ENCODE measurements around the gene PRSS12. TPM values are rescaled to one million over a fixed set of nuclear protein-coding genes. Genes with fewer than 3 reads are reported as not detected.

Gene PRSS12
- total RNA-seq, 1 experiment from 2014 or later = 13.8 TPM

DNA sequence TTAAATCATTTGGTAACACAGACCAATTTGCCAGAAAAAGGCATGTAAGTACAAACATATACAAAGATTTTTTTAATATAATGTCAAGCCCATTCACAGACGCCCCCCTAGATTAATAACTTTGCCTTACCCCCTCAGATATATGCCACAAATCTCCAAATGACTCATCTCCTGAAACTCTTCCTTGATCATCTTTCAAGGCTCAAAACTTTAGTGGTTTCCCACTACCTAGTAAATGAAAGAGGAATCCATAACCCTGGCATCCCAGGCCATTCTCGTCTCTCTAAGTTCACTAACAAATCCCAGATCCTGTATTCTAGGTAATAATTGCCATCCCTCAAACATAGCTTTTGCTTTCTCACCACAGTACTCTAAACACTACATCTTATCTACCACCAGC, 61.9 kb downstream of the PRSS12 start:
- H3K4me3 ChIP-seq (replicated peaks in 1 of 2; ENCODE audit: low read depth in 1 of 2, low read length in 2 of 2) = no peak overlapping the region
- H2AFZ ChIP-seq (ENCODE audit: low read depth, low read length, poor library complexity, severe bottlenecking) = no peak overlapping the region
- H3K27me3 ChIP-seq (ENCODE audit: insufficient read depth, low read length) = no peaks in the 10 kb centered on the region
- no peak for ATAC-seq
- no TSS peak for BruUV-seq (replicated peaks)
- no peak overlapping the region for H3K4me2 ChIP-seq (ENCODE audit: low read length)
- RAD21 ChIA-PET (ENCODE audit: low non-redundant PET in 1 of 2, low total read pairs in 2 of 2, uncharacterized antibody in 2 of 2, unreplicated experiment in 2 of 2) = no interaction called here
- POLR2A ChIA-PET = no interaction called here
- H3K9me2 ChIP-seq (ENCODE audit: insufficient read depth) = no peaks in the 10 kb centered on the region
- TF ChIP-seq FOSL1 (IDR thresholded peaks at IDR 0.05; ENCODE audit: low read depth) (no peak), CEBPB (IDR thresholded peaks at IDR 0.05; ENCODE audit: low read depth) (no peak), ZNF274 (IDR thresholded peaks at IDR 0.05; ENCODE audit: low read depth, low read length) (no peak), CBX3 (IDR thresholded peaks at IDR 0.05; ENCODE audit: low read depth) (no peak)
- TF ChIP-seq, protein P1, sequence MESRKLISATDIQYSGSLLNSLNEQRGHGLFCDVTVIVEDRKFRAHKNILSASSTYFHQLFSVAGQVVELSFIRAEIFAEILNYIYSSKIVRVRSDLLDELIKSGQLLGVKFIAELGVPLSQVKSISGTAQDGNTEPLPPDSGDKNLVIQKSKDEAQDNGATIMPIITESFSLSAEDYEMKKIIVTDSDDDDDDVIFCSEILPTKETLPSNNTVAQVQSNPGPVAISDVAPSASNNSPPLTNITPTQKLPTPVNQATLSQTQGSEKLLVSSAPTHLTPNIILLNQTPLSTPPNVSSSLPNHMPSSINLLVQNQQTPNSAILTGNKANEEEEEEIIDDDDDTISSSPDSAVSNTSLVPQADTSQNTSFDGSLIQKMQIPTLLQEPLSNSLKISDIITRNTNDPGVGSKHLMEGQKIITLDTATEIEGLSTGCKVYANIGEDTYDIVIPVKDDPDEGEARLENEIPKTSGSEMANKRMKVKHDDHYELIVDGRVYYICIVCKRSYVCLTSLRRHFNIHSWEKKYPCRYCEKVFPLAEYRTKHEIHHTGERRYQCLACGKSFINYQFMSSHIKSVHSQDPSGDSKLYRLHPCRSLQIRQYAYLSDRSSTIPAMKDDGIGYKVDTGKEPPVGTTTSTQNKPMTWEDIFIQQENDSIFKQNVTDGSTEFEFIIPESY (IDR thresholded peaks at IDR 0.05; ENCODE audit: extremely low read depth, insufficient replicate concordance, low read length) = no peak
- H3K9ac ChIP-seq (ENCODE audit: low read length) = no peak overlapping the region
- intact Hi-C loops (cut with micrococcal nuclease) = no loop called here
- no peak for DNase-seq (ENCODE audit: low read depth, low spot score)
- no peak overlapping the region for H3K27ac ChIP-seq (ENCODE audit: low read depth, low read length)
- no peaks in the 10 kb centered on the region for H3K36me3 ChIP-seq (ENCODE audit: control insufficient read depth in 1 of 2, insufficient read depth in 2 of 2, low read length in 2 of 2)
- no peaks in the 10 kb centered on the region for H4K20me1 ChIP-seq (ENCODE audit: insufficient read depth)
- H3K9me3 ChIP-seq (ENCODE audit: control insufficient read depth in 1 of 2, insufficient read depth in 1 of 2, low read depth in 1 of 2, low read length in 2 of 2) = no peaks in the 10 kb centered on the region
- CTCF ChIA-PET = no interaction called here
- no peaks in the 10 kb centered on the region for H3K79me2 ChIP-seq (ENCODE audit: insufficient read depth, low read length)
- H3K4me1 ChIP-seq (ENCODE audit: control insufficient read depth in 1 of 2, insufficient read depth in 2 of 2, low read length in 2 of 2) = no peaks in the 10 kb centered on the region

DNA sequence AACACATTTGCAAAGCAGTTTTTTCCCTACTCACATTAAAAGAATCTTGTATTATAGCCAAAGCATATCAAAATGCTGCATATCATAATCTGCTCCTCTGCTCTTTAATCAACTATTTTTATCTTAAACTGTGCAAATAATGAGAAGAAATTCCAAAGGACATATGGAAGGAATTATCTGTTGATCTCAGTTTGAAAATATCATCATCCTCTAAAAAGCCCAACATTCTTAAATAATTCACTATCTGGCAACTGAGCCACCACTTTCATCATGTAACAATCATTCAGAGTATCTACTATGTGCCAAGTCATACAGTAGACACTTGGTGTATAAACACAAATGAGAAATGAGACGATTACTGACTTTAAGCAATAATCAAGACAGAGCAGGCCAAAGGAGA, 63.0 kb downstream of the PRSS12 start:
- DNase-seq (ENCODE audit: low read depth, low spot score) (no peak), ATAC-seq (no peak)
- no peaks in the 10 kb centered on the region for H3K36me3 ChIP-seq (ENCODE audit: control insufficient read depth in 1 of 2, insufficient read depth in 2 of 2, low read length in 2 of 2)
- H3K9me2 ChIP-seq (ENCODE audit: insufficient read depth) = no peaks in the 10 kb centered on the region
- ChIA-PET CTCF (no interaction called here), RAD21 (ENCODE audit: low non-redundant PET in 1 of 2, low total read pairs in 2 of 2, uncharacterized antibody in 2 of 2, unreplicated experiment in 2 of 2) (no interaction called here), POLR2A (no interaction called here)
- intact Hi-C loops (cut with micrococcal nuclease) = no loop called here
- no peak overlapping the region for H3K4me3 ChIP-seq (replicated peaks in 1 of 2; ENCODE audit: low read depth in 1 of 2, low read length in 2 of 2)
- no peak overlapping the region for H2AFZ ChIP-seq (ENCODE audit: low read depth, low read length, poor library complexity, severe bottlenecking)
- H3K4me1 ChIP-seq (ENCODE audit: control insufficient read depth in 1 of 2, insufficient read depth in 2 of 2, low read length in 2 of 2) = no peaks in the 10 kb centered on the region
- H3K9me3 ChIP-seq (ENCODE audit: control insufficient read depth in 1 of 2, insufficient read depth in 1 of 2, low read depth in 1 of 2, low read length in 2 of 2) = no peaks in the 10 kb centered on the region
- H4K20me1 ChIP-seq (ENCODE audit: insufficient read depth) = no peaks in the 10 kb centered on the region
- H3K79me2 ChIP-seq (ENCODE audit: insufficient read depth, low read length) = no peaks in the 10 kb centered on the region
- BruUV-seq (replicated peaks) = no TSS peak
- no peak overlapping the region for H3K4me2 ChIP-seq (ENCODE audit: low read length)
- H3K27me3 ChIP-seq (ENCODE audit: insufficient read depth, low read length) = no peaks in the 10 kb centered on the region
- no peak overlapping the region for H3K27ac ChIP-seq (ENCODE audit: low read depth, low read length)
- no peak for TF ChIP-seq RAD21 (IDR thresholded peaks at IDR 0.05; ENCODE audit: low read depth)
- TF ChIP-seq, protein P2, sequence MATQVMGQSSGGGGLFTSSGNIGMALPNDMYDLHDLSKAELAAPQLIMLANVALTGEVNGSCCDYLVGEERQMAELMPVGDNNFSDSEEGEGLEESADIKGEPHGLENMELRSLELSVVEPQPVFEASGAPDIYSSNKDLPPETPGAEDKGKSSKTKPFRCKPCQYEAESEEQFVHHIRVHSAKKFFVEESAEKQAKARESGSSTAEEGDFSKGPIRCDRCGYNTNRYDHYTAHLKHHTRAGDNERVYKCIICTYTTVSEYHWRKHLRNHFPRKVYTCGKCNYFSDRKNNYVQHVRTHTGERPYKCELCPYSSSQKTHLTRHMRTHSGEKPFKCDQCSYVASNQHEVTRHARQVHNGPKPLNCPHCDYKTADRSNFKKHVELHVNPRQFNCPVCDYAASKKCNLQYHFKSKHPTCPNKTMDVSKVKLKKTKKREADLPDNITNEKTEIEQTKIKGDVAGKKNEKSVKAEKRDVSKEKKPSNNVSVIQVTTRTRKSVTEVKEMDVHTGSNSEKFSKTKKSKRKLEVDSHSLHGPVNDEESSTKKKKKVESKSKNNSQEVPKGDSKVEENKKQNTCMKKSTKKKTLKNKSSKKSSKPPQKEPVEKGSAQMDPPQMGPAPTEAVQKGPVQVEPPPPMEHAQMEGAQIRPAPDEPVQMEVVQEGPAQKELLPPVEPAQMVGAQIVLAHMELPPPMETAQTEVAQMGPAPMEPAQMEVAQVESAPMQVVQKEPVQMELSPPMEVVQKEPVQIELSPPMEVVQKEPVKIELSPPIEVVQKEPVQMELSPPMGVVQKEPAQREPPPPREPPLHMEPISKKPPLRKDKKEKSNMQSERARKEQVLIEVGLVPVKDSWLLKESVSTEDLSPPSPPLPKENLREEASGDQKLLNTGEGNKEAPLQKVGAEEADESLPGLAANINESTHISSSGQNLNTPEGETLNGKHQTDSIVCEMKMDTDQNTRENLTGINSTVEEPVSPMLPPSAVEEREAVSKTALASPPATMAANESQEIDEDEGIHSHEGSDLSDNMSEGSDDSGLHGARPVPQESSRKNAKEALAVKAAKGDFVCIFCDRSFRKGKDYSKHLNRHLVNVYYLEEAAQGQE (IDR thresholded peaks at IDR 0.05; ENCODE audit: low read depth) = no peak
- TF ChIP-seq EZH2phosphoT487 (IDR thresholded peaks at IDR 0.05; ENCODE audit: borderline replicate concordance) = no peak
- TF ChIP-seq SP1 (IDR thresholded peaks at IDR 0.05; ENCODE audit: low read depth) = no peak
- TF ChIP-seq YY1 (IDR thresholded peaks at IDR 0.05; ENCODE audit: extremely low read depth, insufficient replicate concordance, low read depth, low read length) = no peak
- TF ChIP-seq ZNF274 (IDR thresholded peaks at IDR 0.05; ENCODE audit: low read depth, low read length) = no peak
- TF ChIP-seq, protein P3, sequence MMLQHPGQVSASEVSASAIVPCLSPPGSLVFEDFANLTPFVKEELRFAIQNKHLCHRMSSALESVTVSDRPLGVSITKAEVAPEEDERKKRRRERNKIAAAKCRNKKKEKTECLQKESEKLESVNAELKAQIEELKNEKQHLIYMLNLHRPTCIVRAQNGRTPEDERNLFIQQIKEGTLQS (IDR thresholded peaks at IDR 0.05) = no peak
- TF ChIP-seq SRF (IDR thresholded peaks at IDR 0.05; ENCODE audit: low read depth) = no peak
- no peak overlapping the region for H3K9ac ChIP-seq (ENCODE audit: low read length)
